Naive thymus-derived CD8-positive, alpha-beta T cell (primary cell): Measurements from ENCODE around the gene IL2RA. TPM values are rescaled to one million over a fixed set of nuclear protein-coding genes. Genes with fewer than 3 reads are reported as not detected.

Source experiments
- ATAC-seq, 2 donors: fragments of 150-1000 bp; cut with Tn5 transposase in 1 of 2; sonication (Bioruptor Pico), chemical (Tn5 transposase) in 1 of 2; 1 replicate in 1 of 2; 2 replicates in 1 of 2; pipeline ENCODE4 v1.10.0; 2021; ENCODE audit warnings: mild to moderate bottlenecking in 2 of 2, moderate library complexity in 2 of 2
- POLR2A ChIA-PET: fragments of 350-600 bp; sonication (Branson Sonifier 250); formaldehyde crosslinking; loops from one replicate; lab custom pipeline; 2021; ENCODE audit warnings: antibody characterized with exemption; lab: Charles Lee
- DNase-seq, 10 donors: peaks; one replicate each; pipeline versions ENCODE4 v3.0.0 to v3.0.0-alpha.2; 2020 to 2022
- H3K27ac Mint-ChIP-seq, 10 donors: one replicate each; pipeline ENCODE4 v1.8.0; 2020 to 2022; ENCODE audit warnings: mild to moderate bottlenecking in 10 of 10, mixed read lengths in 10 of 10, moderate library complexity in 4 of 10, inconsistent platforms in 1 of 10
- H3K27me3 Mint-ChIP-seq, 5 donors: one replicate each; pipeline ENCODE4 v1.8.0; 2021 to 2022; ENCODE audit warnings: mixed read lengths in 5 of 5
- H3K36me3 Mint-ChIP-seq, 3 donors: one replicate each; pipeline ENCODE4 v1.8.0; 2020 to 2022; ENCODE audit warnings: mixed read lengths in 3 of 3, mild to moderate bottlenecking in 2 of 3, inconsistent platforms in 1 of 3
- H3K4me1 Mint-ChIP-seq, 4 donors: one replicate each; pipeline ENCODE4 v1.8.0; 2021 to 2022; ENCODE audit warnings: mixed read lengths in 4 of 4
- H3K4me3 Mint-ChIP-seq, 10 donors: one replicate each; pipeline ENCODE4 v1.8.0; 2020 to 2022; ENCODE audit warnings: mild to moderate bottlenecking in 10 of 10, mixed read lengths in 10 of 10, moderate library complexity in 6 of 10, inconsistent platforms in 1 of 10
- H3K9me3 Mint-ChIP-seq, 9 donors: one replicate each; pipeline ENCODE4 v1.8.0; 2020 to 2022; ENCODE audit warnings: mixed read lengths in 9 of 9, mild to moderate bottlenecking in 3 of 9, inconsistent platforms in 1 of 9, moderate library complexity in 1 of 9
- polyA plus RNA-seq, 3 donors: library from polyadenylated mRNA; unstranded; fragments of 300-500 nt; fragmentation: Illumina TruSeq; gene quantifications; one replicate each; pipeline ENCODE4 v1.2.3, GENCODE V29; 2021
- total RNA-seq, 8 experiments: library from RNA in 2 of 8; stranded (reverse) in 2 of 8; gene quantifications; one replicate each; pipeline ENCODE4 v1.2.3 and lab custom pipeline; 2021 to 2026

IL2RA gene
- total and polyA plus RNA-seq, 5 experiments from 2014 or later, result 0.07 to 1.4 (median 0.25) TPM

GRCh38 chr10:6079044-6079443 is 16.9 kb upstream of the IL2RA start:
- DNase-seq (no peak), ATAC-seq (no peak)
- Mint-ChIP-seq H3K4me3 (no peak overlapping the region), H3K27me3 (peaks cover 0 to 1% (median 0%) of the 10 kb centered on the region in 5 donors), H3K27ac (no peak overlapping the region), H3K36me3 (no peaks in the 10 kb centered on the region), H3K4me1 (peaks cover 13 to 26% (median 18%) of the 10 kb centered on the region in 4 donors), H3K9me3 (no peaks in the 10 kb centered on the region)
- POLR2A ChIA-PET, result interaction anchor here (1.5 kb wide), 1 partner anchor 11 kb away, joined by 3 read pairs; no protein-coding TSS in a partner anchor

- H3K9me3 Mint-ChIP-seq, result no peaks in the 10 kb centered on the region
- no peak for DNase-seq
- H3K36me3 Mint-ChIP-seq, result no peaks in the 10 kb centered on the region
- peaks cover 7 to 19% (median 11%) of the 10 kb centered on the region in 4 donors for H3K4me1 Mint-ChIP-seq
- H3K27ac Mint-ChIP-seq, result no peak overlapping the region
- POLR2A ChIA-PET, result interaction anchor here (0.6 to 1.4 kb wide), 3 partner anchors 9 to 39 kb away, joined by 3 to 4 read pairs (median 3); no protein-coding TSS in a partner anchor
- no peak for ATAC-seq
- peaks cover 0 to 1% (median 0%) of the 10 kb centered on the region in 5 donors for H3K27me3 Mint-ChIP-seq
- no peak overlapping the region for H3K4me3 Mint-ChIP-seq
These were observed 15.0 kb upstream of the IL2RA start for GRCh38 chr10:6077071-6077675.

- Mint-ChIP-seq H3K4me3 (no peak overlapping the region), H3K27ac (peak overlapping the region in 4 of 10 donors; percentile 29 to 57 (median 41)), H3K9me3 (no peaks in the 10 kb centered on the region), H3K36me3 (no peaks in the 10 kb centered on the region), H3K4me1 (peaks cover 20 to 41% (median 35%) of the 10 kb centered on the region in 4 donors), H3K27me3 (peaks cover 0 to 1% (median 0%) of the 10 kb centered on the region in 5 donors)
- ATAC-seq (no peak), DNase-seq (no peak)
- POLR2A ChIA-PET, result interaction anchor here (0.5 kb wide), 1 partner anchor 92 kb away, joined by 3 read pairs; no protein-coding TSS in a partner anchor
These were observed 12.5 kb upstream of the IL2RA start for GRCh38 chr10:6074489-6075301.

- peaks cover 30 to 65% (median 58%) of the 10 kb centered on the region in 4 donors for H3K4me1 Mint-ChIP-seq
- POLR2A ChIA-PET, result interaction anchor here (1.5 to 3.0 kb wide), 2 partner anchors 14 to 21 kb away, joined by 4 to 15 read pairs; no protein-coding TSS in a partner anchor
- H3K27ac Mint-ChIP-seq, result peak overlapping the region in 6 of 10 donors; percentile 12 to 68 (median 48)
- no peaks in the 10 kb centered on the region for H3K36me3 Mint-ChIP-seq
- ATAC-seq, result no peak
- DNase-seq, result no peak
- peaks cover 0 to 1% (median 0%) of the 10 kb centered on the region in 5 donors for H3K27me3 Mint-ChIP-seq
- no peaks in the 10 kb centered on the region for H3K9me3 Mint-ChIP-seq
- peak overlapping the region in 5 of 10 donors; percentile 5 to 42 (median 17) for H3K4me3 Mint-ChIP-seq
These were observed 10.2 kb upstream of the IL2RA start for GRCh38 chr10:6072215-6072934.

GRCh38 chr10:6071181-6072175 is 9.3 kb upstream of the IL2RA start:
- Mint-ChIP-seq H3K9me3 (no peaks in the 10 kb centered on the region), H3K36me3 (no peaks in the 10 kb centered on the region), H3K4me1 (peaks cover 32 to 70% (median 65%) of the 10 kb centered on the region in 4 donors), H3K4me3 (no peak overlapping the region), H3K27ac (peak overlapping the region in 4 of 10 donors; percentile 37 to 57 (median 48)), H3K27me3 (no peaks in the 10 kb centered on the region)
- no peak for DNase-seq
- ATAC-seq, result no peak
- POLR2A ChIA-PET, result interaction anchor here (3.0 to 5.5 kb wide), 2 partner anchors 15 to 17 kb away, joined by 15 to 77 read pairs; no protein-coding TSS in a partner anchor

- DNase-seq (no peak), ATAC-seq (no peak)
- Mint-ChIP-seq H3K36me3 (no peaks in the 10 kb centered on the region), H3K4me3 (peak overlapping the region in 8 of 10 donors; percentile 1 to 72 (median 32)), H3K9me3 (no peaks in the 10 kb centered on the region), H3K27me3 (no peaks in the 10 kb centered on the region), H3K27ac (peak overlapping the region in 7 of 10 donors; percentile 32 to 81 (median 57)), H3K4me1 (peaks cover 38 to 78% (median 73%) of the 10 kb centered on the region in 4 donors)
- POLR2A ChIA-PET, result interaction anchor here (5.5 kb wide), 1 partner anchor 16 kb away, joined by 77 read pairs; no protein-coding TSS in a partner anchor
These were observed 8.5 kb upstream of the IL2RA start for GRCh38 chr10:6070660-6071059.

- peaks cover 34 to 87% (median 73%) of the 10 kb centered on the region in 4 donors for H3K4me1 Mint-ChIP-seq
- H3K36me3 Mint-ChIP-seq, result no peaks in the 10 kb centered on the region
- POLR2A ChIA-PET, result interaction anchor here (1.0 to 5.5 kb wide), 9 partner anchors 8 to 279 kb away, joined by 3 to 77 read pairs (median 4); no protein-coding TSS in a partner anchor
- no peaks in the 10 kb centered on the region for H3K9me3 Mint-ChIP-seq
- peak; percentile 41 to 54 for ATAC-seq
- no peaks in the 10 kb centered on the region for H3K27me3 Mint-ChIP-seq
- peak overlapping the region in 8 of 10 donors; percentile 66 to 93 (median 86) for H3K27ac Mint-ChIP-seq
- H3K4me3 Mint-ChIP-seq, result peak overlapping the region; percentile 69 to 89 (median 82)
- peak in 3 of 10 donors; percentile 9 to 55 (median 40) for DNase-seq
These were observed 7.1 kb upstream of the IL2RA start for GRCh38 chr10:6069081-6069931.

GRCh38 chr10:6068422-6068821 is 6.3 kb upstream of the IL2RA start:
- POLR2A ChIA-PET, result interaction anchor here (0.6 to 5.5 kb wide), 10 partner anchors 9 to 495 kb away, joined by 3 to 77 read pairs (median 4); no protein-coding TSS in a partner anchor
- Mint-ChIP-seq H3K36me3 (no peaks in the 10 kb centered on the region), H3K9me3 (no peaks in the 10 kb centered on the region), H3K27me3 (no peaks in the 10 kb centered on the region), H3K27ac (peak overlapping the region in 9 of 10 donors; percentile 65 to 91 (median 81)), H3K4me1 (peaks cover 33 to 85% (median 72%) of the 10 kb centered on the region in 4 donors), H3K4me3 (peak overlapping the region; percentile 69 to 89 (median 82))
- DNase-seq, result peak in 8 of 10 donors; percentile 38 to 77 (median 66)
- peak; percentile 95 to 96 for ATAC-seq

- peak overlapping the region; percentile 69 to 89 (median 82) for H3K4me3 Mint-ChIP-seq
- peak overlapping the region in 9 of 10 donors; percentile 6 to 91 (median 81) for H3K27ac Mint-ChIP-seq
- H3K27me3 Mint-ChIP-seq, result no peaks in the 10 kb centered on the region
- ATAC-seq (peak; percentile 2 to 5), DNase-seq (no peak)
- H3K4me1 Mint-ChIP-seq, result peaks cover 32 to 83% (median 72%) of the 10 kb centered on the region in 4 donors
- no peaks in the 10 kb centered on the region for H3K36me3 Mint-ChIP-seq
- POLR2A ChIA-PET, result interaction anchor here (0.6 to 5.5 kb wide), 10 partner anchors 9 to 496 kb away, joined by 3 to 77 read pairs (median 4); partner anchors contain the start of gene PFKFB3
- H3K9me3 Mint-ChIP-seq, result no peaks in the 10 kb centered on the region
These were observed 5.8 kb upstream of the IL2RA start for GRCh38 chr10:6068006-6068405.

GRCh38 chr10:6067457-6067856 is 5.3 kb upstream of the IL2RA start:
- H3K4me1 Mint-ChIP-seq, result peaks cover 33 to 83% (median 73%) of the 10 kb centered on the region in 4 donors
- H3K4me3 Mint-ChIP-seq, result peak overlapping the region in 9 of 10 donors; percentile 21 to 89 (median 72)
- POLR2A ChIA-PET, result interaction anchor here (0.6 to 5.5 kb wide), 4 partner anchors 13 to 135 kb away, joined by 3 to 77 read pairs (median 17); partner anchors contain the start of gene PFKFB3
- no peak for ATAC-seq
- H3K27ac Mint-ChIP-seq, result peak overlapping the region in 1 of 10 donors; percentile 16
- H3K27me3 Mint-ChIP-seq, result no peaks in the 10 kb centered on the region
- no peaks in the 10 kb centered on the region for H3K9me3 Mint-ChIP-seq
- no peaks in the 10 kb centered on the region for H3K36me3 Mint-ChIP-seq
- no peak for DNase-seq
